ENCODE results near the gene KIAA0319L.
A peak's percentile ranks its signal among the peaks of the same experiment; 100 is the strongest.

Gene KIAA0319L

GRCh38 chr1:35574655-35575415, 17.6 kb upstream of the KIAA0319L start:
- DNase-seq (ENCODE audit: low spot score): no peak
- no peak overlapping the region for H3K27ac ChIP-seq

GRCh38 chr1:35574125-35574654, 17.0 kb upstream of the KIAA0319L start:
- CTCF ChIA-PET: no interaction called here
- DNase-seq (ENCODE audit: low spot score): no peak
- POLR2A ChIA-PET (ENCODE audit: low non-redundant PET): interaction anchor here (0.6 kb wide), 1 partner anchor 19 kb away, joined by 3 read pairs; no protein-coding TSS in a partner anchor
- TF ChIP-seq CTCF (conservative IDR thresholded peaks at IDR 0.05; ENCODE audit: low read depth): no peak
- H3K27ac ChIP-seq: no peak overlapping the region

More at GRCh38 chr1:35574655-35575415, 17.6 kb upstream of the KIAA0319L start:
- no peak for TF ChIP-seq CTCF (conservative IDR thresholded peaks at IDR 0.05; ENCODE audit: low read depth)
- POLR2A ChIA-PET (ENCODE audit: low non-redundant PET): no interaction called here
- CTCF ChIA-PET: no interaction called here

- ChIA-PET CTCF (interaction anchor here (0.5 kb wide), 1 partner anchor 9 kb away, joined by 3 read pairs; no protein-coding TSS in a partner anchor), POLR2A (ENCODE audit: low non-redundant PET) (interaction anchor here (0.6 kb wide), 1 partner anchor 20 kb away, joined by 3 read pairs; no protein-coding TSS in a partner anchor)
- no peak for TF ChIP-seq CTCF (conservative IDR thresholded peaks at IDR 0.05; ENCODE audit: low read depth)
- peak; percentile 62 for DNase-seq (ENCODE audit: low spot score)
- no peak within 1 kb of the TSS for H3K27ac ChIP-seq
Observed at GRCh38 chr1:35573198-35574124, 16.3 kb upstream of the KIAA0319L start, which contains the start of gene TFAP2E. Gene TFAP2E (plus strand): TSS chr1:35573314. CDS start chr1:35573578, 264 bp downstream.

GRCh38 chr1:35572296-35572695, 15.1 kb upstream of the KIAA0319L start:
- DNase-seq (ENCODE audit: low spot score): no peak
- ChIA-PET POLR2A (ENCODE audit: low non-redundant PET) (interaction anchor here (0.6 kb wide), 1 partner anchor 35 kb away, joined by 6 read pairs; no protein-coding TSS in a partner anchor), CTCF (interaction anchor here (0.7 kb wide), 1 partner anchor 233 kb away, joined by 3 read pairs; no protein-coding TSS in a partner anchor)
- TF ChIP-seq CTCF (conservative IDR thresholded peaks at IDR 0.05; ENCODE audit: low read depth): no peak
- no peak overlapping the region for H3K27ac ChIP-seq

- no peak overlapping the region for H3K27ac ChIP-seq
- TF ChIP-seq CTCF (conservative IDR thresholded peaks at IDR 0.05; ENCODE audit: low read depth): no peak
- ChIA-PET POLR2A (ENCODE audit: low non-redundant PET) (no interaction called here), CTCF (interaction anchor here (0.6 kb wide), 3 partner anchors 116 to 144 kb away, joined by 3 to 4 read pairs (median 4); no protein-coding TSS in a partner anchor)
- DNase-seq (ENCODE audit: low spot score): no peak
Observed at GRCh38 chr1:35571263-35571662, 14.1 kb upstream of the KIAA0319L start.

Data from RWPE1 (cell line).